WTC11 (cell line): Measurements from ENCODE around the gene GPC6. TPM values are rescaled to one million over a fixed set of nuclear protein-coding genes. Genes with fewer than 3 reads are reported as not detected.

Source experiments
- ATAC-seq: fragments of 200-7000 bp; cut with Tn5 transposase; 2 replicates; pipeline ENCODE4 v1.10.0; 2021; ENCODE audit warnings: mild to moderate bottlenecking, moderate library complexity
- CTCF ChIA-PET: fragments of 300-600 bp; sonication (Branson Sonifier 250); formaldehyde crosslinking; loops from one replicate; lab custom pipeline; 2021; ENCODE audit warnings: antibody characterized with exemption; lab: Charles Lee
- POLR2A ChIA-PET: fragments of 350-600 bp; sonication (Branson Sonifier 250); formaldehyde crosslinking; loops from one replicate; lab custom pipeline; 2021; ENCODE audit warnings: antibody characterized with exemption; lab: Charles Lee
- DNase-seq: peaks from one replicate; pipeline ENCODE4 v3.0.0; 2021; ENCODE audit warnings: low spot score
- H3K27ac Mint-ChIP-seq: 2 replicates; pipeline ENCODE4 v1.8.0; 2021; ENCODE audit warnings: mixed read lengths
- H3K27me3 Mint-ChIP-seq: 2 replicates; pipeline ENCODE4 v1.8.0; 2021; ENCODE audit warnings: low read depth, mild to moderate bottlenecking, moderate library complexity, mixed read lengths
- H3K36me3 Mint-ChIP-seq: 2 replicates; pipeline ENCODE4 v1.8.0; 2021; ENCODE audit warnings: mixed read lengths
- H3K4me1 Mint-ChIP-seq: 2 replicates; pipeline ENCODE4 v1.8.0; 2022; ENCODE audit warnings: mixed read lengths
- H3K4me3 Mint-ChIP-seq: 2 replicates; pipeline ENCODE4 v1.8.0; 2021; ENCODE audit warnings: mild to moderate bottlenecking, moderate library complexity, mixed read lengths
- H3K9me3 Mint-ChIP-seq: 2 replicates; pipeline ENCODE4 v1.8.0; 2021; ENCODE audit warnings: mixed read lengths
- CBFB ChIP-seq: sonication (generic); formaldehyde crosslinking; IDR thresholded peaks from 2 replicates; pipeline ENCODE4 v1.8.1; 2022; ENCODE audit warnings: mild to moderate bottlenecking, low read depth, missing genetic modification reagents
- CREB1 ChIP-seq: sonication (generic); formaldehyde crosslinking; IDR thresholded peaks from 2 replicates; pipeline ENCODE4 v1.8.0; 2023; ENCODE audit warnings: mild to moderate bottlenecking, missing genetic modification reagents
- ETV6 ChIP-seq: sonication (generic); formaldehyde crosslinking; IDR thresholded peaks from 2 replicates; pipeline ENCODE4 v1.8.1; 2022; ENCODE audit warnings: mild to moderate bottlenecking, missing genetic modification reagents
- GRHL2 ChIP-seq: fragments of 250-450 bp; sonication (Bioruptor Pico); IDR thresholded peaks from 2 replicates; pipeline ENCODE4 v1.8.0; 2022; ENCODE audit warnings: mild to moderate bottlenecking, moderate library complexity; ENCODE audit not compliant: insufficient replicate concordance, severe bottlenecking
- IRF2 ChIP-seq: sonication (generic); formaldehyde crosslinking; IDR thresholded peaks from 2 replicates; pipeline ENCODE4 v1.8.0; 2022; ENCODE audit warnings: low read depth, missing genetic modification reagents, borderline replicate concordance
- SMAD4 ChIP-seq: sonication (generic); formaldehyde crosslinking; IDR thresholded peaks from 2 replicates; pipeline ENCODE4 v1.8.0; 2022; ENCODE audit warnings: mild to moderate bottlenecking, missing genetic modification reagents
- SP1 ChIP-seq: sonication (generic); formaldehyde crosslinking; conservative IDR thresholded peaks from 2 replicates; pipeline ENCODE4 v1.8.1; 2022; ENCODE audit warnings: missing genetic modification reagents
- TCF7 ChIP-seq: sonication (generic); formaldehyde crosslinking; IDR thresholded peaks from 2 replicates; pipeline ENCODE4 v1.8.0; 2022; ENCODE audit warnings: mild to moderate bottlenecking, low read depth, missing genetic modification reagents, moderate library complexity
- TEAD4 ChIP-seq: sonication (generic); formaldehyde crosslinking; IDR thresholded peaks from 2 replicates; pipeline ENCODE4 v1.8.0; 2022; ENCODE audit warnings: mild to moderate bottlenecking, missing genetic modification reagents
- ZBTB21 ChIP-seq: sonication (generic); formaldehyde crosslinking; IDR thresholded peaks from 2 replicates; pipeline ENCODE4 v1.8.1; 2023; ENCODE audit warnings: mild to moderate bottlenecking, missing genetic modification reagents, borderline replicate concordance
- ZNF423 ChIP-seq: fragments of 250-450 bp; sonication (Bioruptor Pico); IDR thresholded peaks from 2 replicates; pipeline ENCODE4 v2.1.2; 2022; ENCODE audit warnings: mild to moderate bottlenecking, moderate library complexity
- total RNA-seq: library from RNA; stranded (reverse); gene quantifications from 3 replicates; pipeline ENCODE4 v1.2.3, GENCODE V29; 2021
- TF ChIP-seq, protein P1 (sequence below): fragments of 250-450 bp; sonication (Bioruptor Pico); IDR thresholded peaks from 2 replicates; pipeline ENCODE4 v1.9.0; 2021; ENCODE audit warnings: mild to moderate bottlenecking, borderline replicate concordance
- TF ChIP-seq, protein P2 (sequence below): sonication (generic); formaldehyde crosslinking; IDR thresholded peaks from 2 replicates; pipeline ENCODE4 v1.8.1; 2022; ENCODE audit warnings: low read depth, missing genetic modification reagents, borderline replicate concordance
- TF ChIP-seq, protein P3 (sequence below): sonication (generic); formaldehyde crosslinking; IDR thresholded peaks from 2 replicates; pipeline ENCODE4 v1.8.1; 2022; ENCODE audit warnings: mild to moderate bottlenecking, missing genetic modification reagents, moderate library complexity, borderline replicate concordance
- TF ChIP-seq, protein P4 (sequence below): fragments of 250-450 bp; sonication (Bioruptor Pico); IDR thresholded peaks from 2 replicates; pipeline ENCODE4 v2.1.2; 2022; ENCODE audit warnings: mild to moderate bottlenecking, moderate library complexity
- TF ChIP-seq, protein P5 (sequence below): sonication (generic); formaldehyde crosslinking; IDR thresholded peaks from 2 replicates; pipeline ENCODE4 v1.8.0; 2023; ENCODE audit warnings: mild to moderate bottlenecking, missing genetic modification reagents

The GPC6 gene
- total RNA-seq, 1 experiment from 2014 or later, result 19.5 TPM

DNA sequence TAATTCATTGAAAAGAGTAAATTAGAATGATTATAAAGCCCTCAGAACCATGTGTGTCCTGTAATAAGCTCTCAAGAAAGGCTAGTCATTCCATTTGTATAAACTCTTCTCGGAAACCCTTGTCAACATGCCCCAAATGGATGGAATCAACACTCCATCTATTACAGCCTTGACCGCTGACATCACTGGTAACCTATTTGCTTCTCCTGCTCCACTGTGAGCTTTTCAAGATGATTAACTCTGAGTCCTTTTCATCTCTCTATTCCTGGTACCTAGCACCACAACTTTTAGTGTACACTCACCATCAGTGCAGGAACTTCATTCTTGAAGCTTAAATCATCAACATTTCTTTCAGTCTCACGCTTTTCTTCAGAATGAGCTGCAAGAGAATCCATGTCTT, 640.9 kb downstream of the GPC6 start:
- H3K36me3 Mint-ChIP-seq, result no peaks in the 10 kb centered on the region
- H3K27me3 Mint-ChIP-seq, result no peaks in the 10 kb centered on the region
- ChIA-PET CTCF (no interaction called here), POLR2A (no interaction called here)
- TF ChIP-seq, protein P1, sequence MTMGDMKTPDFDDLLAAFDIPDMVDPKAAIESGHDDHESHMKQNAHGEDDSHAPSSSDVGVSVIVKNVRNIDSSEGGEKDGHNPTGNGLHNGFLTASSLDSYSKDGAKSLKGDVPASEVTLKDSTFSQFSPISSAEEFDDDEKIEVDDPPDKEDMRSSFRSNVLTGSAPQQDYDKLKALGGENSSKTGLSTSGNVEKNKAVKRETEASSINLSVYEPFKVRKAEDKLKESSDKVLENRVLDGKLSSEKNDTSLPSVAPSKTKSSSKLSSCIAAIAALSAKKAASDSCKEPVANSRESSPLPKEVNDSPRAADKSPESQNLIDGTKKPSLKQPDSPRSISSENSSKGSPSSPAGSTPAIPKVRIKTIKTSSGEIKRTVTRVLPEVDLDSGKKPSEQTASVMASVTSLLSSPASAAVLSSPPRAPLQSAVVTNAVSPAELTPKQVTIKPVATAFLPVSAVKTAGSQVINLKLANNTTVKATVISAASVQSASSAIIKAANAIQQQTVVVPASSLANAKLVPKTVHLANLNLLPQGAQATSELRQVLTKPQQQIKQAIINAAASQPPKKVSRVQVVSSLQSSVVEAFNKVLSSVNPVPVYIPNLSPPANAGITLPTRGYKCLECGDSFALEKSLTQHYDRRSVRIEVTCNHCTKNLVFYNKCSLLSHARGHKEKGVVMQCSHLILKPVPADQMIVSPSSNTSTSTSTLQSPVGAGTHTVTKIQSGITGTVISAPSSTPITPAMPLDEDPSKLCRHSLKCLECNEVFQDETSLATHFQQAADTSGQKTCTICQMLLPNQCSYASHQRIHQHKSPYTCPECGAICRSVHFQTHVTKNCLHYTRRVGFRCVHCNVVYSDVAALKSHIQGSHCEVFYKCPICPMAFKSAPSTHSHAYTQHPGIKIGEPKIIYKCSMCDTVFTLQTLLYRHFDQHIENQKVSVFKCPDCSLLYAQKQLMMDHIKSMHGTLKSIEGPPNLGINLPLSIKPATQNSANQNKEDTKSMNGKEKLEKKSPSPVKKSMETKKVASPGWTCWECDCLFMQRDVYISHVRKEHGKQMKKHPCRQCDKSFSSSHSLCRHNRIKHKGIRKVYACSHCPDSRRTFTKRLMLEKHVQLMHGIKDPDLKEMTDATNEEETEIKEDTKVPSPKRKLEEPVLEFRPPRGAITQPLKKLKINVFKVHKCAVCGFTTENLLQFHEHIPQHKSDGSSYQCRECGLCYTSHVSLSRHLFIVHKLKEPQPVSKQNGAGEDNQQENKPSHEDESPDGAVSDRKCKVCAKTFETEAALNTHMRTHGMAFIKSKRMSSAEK (CRISPR knock-in tag), result no peak
- TF ChIP-seq, protein P2, sequence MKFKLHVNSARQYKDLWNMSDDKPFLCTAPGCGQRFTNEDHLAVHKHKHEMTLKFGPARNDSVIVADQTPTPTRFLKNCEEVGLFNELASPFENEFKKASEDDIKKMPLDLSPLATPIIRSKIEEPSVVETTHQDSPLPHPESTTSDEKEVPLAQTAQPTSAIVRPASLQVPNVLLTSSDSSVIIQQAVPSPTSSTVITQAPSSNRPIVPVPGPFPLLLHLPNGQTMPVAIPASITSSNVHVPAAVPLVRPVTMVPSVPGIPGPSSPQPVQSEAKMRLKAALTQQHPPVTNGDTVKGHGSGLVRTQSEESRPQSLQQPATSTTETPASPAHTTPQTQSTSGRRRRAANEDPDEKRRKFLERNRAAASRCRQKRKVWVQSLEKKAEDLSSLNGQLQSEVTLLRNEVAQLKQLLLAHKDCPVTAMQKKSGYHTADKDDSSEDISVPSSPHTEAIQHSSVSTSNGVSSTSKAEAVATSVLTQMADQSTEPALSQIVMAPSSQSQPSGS (CRISPR knock-in tag), result no peak
- TF ChIP-seq, protein P3, sequence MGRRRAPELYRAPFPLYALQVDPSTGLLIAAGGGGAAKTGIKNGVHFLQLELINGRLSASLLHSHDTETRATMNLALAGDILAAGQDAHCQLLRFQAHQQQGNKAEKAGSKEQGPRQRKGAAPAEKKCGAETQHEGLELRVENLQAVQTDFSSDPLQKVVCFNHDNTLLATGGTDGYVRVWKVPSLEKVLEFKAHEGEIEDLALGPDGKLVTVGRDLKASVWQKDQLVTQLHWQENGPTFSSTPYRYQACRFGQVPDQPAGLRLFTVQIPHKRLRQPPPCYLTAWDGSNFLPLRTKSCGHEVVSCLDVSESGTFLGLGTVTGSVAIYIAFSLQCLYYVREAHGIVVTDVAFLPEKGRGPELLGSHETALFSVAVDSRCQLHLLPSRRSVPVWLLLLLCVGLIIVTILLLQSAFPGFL, result no peak
- TF ChIP-seq ETV6, result no peak
- no peak for TF ChIP-seq TCF7 (CRISPR knock-in tag)
- TF ChIP-seq, protein P4, sequence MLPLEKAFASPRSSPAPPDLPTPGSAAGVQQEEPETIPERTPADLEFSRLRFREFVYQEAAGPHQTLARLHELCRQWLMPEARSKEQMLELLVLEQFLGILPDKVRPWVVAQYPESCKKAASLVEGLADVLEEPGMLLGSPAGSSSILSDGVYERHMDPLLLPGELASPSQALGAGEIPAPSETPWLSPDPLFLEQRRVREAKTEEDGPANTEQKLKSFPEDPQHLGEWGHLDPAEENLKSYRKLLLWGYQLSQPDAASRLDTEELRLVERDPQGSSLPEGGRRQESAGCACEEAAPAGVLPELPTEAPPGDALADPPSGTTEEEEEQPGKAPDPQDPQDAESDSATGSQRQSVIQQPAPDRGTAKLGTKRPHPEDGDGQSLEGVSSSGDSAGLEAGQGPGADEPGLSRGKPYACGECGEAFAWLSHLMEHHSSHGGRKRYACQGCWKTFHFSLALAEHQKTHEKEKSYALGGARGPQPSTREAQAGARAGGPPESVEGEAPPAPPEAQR (CRISPR knock-in tag), result no peak
- TF ChIP-seq GRHL2 (CRISPR knock-in tag), result no peak
- TF ChIP-seq SMAD4, result no peak
- no peak for TF ChIP-seq SP1 (CRISPR knock-in tag)
- TF ChIP-seq, all 79 proteins: peak for 0
- Mint-ChIP-seq H3K4me3 (no peak overlapping the region), H3K9me3 (no peaks in the 10 kb centered on the region), H3K4me1 (no peaks in the 10 kb centered on the region), H3K27ac (no peak overlapping the region)
- ATAC-seq, result no peak
- DNase-seq, result no peak

DNA sequence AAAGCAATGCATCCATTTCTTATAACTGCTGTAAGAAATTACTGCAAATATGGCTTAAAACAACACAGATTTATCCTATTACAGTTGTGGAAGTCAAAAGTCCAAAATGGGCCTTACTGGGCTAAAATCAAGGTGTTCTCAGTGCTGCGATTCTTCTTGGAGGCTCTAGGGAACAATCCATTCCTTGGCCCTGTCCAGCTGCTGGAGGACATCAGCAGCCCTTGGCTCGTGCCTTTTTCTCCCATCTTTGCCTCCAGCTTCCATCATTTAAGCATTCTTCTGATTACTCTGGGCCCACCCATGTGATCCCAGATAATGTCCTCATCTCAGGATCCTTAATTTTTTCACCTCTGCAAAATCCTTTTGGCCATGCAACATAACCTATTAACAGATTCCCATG, 645.8 kb downstream of the GPC6 start:
- no peak for TF ChIP-seq CREB1 (CRISPR knock-in tag)
- no peak for TF ChIP-seq ZBTB21 (CRISPR knock-in tag)
- no peak for TF ChIP-seq CBFB
- TF ChIP-seq IRF2 (CRISPR knock-in tag), result no peak
- TF ChIP-seq, protein P5, sequence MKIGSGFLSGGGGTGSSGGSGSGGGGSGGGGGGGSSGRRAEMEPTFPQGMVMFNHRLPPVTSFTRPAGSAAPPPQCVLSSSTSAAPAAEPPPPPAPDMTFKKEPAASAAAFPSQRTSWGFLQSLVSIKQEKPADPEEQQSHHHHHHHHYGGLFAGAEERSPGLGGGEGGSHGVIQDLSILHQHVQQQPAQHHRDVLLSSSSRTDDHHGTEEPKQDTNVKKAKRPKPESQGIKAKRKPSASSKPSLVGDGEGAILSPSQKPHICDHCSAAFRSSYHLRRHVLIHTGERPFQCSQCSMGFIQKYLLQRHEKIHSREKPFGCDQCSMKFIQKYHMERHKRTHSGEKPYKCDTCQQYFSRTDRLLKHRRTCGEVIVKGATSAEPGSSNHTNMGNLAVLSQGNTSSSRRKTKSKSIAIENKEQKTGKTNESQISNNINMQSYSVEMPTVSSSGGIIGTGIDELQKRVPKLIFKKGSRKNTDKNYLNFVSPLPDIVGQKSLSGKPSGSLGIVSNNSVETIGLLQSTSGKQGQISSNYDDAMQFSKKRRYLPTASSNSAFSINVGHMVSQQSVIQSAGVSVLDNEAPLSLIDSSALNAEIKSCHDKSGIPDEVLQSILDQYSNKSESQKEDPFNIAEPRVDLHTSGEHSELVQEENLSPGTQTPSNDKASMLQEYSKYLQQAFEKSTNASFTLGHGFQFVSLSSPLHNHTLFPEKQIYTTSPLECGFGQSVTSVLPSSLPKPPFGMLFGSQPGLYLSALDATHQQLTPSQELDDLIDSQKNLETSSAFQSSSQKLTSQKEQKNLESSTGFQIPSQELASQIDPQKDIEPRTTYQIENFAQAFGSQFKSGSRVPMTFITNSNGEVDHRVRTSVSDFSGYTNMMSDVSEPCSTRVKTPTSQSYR (CRISPR knock-in tag), result no peak
- TF ChIP-seq ZNF423 (CRISPR knock-in tag), result no peak
- TF ChIP-seq TEAD4, result no peak
- CTCF ChIA-PET, result interaction anchor here (1.1 kb wide), 1 partner anchor 512 kb away, joined by 3 read pairs; no protein-coding TSS in a partner anchor
- Mint-ChIP-seq H3K36me3 (no peaks in the 10 kb centered on the region), H3K27ac (no peak overlapping the region), H3K4me3 (no peak overlapping the region), H3K9me3 (peaks cover 9% of the 10 kb centered on the region), H3K27me3 (no peaks in the 10 kb centered on the region), H3K4me1 (no peaks in the 10 kb centered on the region)
- POLR2A ChIA-PET, result interaction anchor here (0.5 to 0.6 kb wide), 2 partner anchors 167 to 273 kb away, joined by 3 to 5 read pairs; no protein-coding TSS in a partner anchor
- no peak for DNase-seq
- no peak for ATAC-seq
